Skin epidermis (tissue), 12 donors: Measurements from ENCODE around the gene MAGEA9B.
A peak's percentile ranks its signal among the peaks of the same experiment; 100 is the strongest.
"Not testable (repeated sequence)": the region's sequence is repeated elsewhere in the genome, so short reads cannot be mapped to it uniquely, and the experiment has no call there.

ENCODE experiments used
- H3K27ac ChIP-seq, 21 experiments: fragments of 200-600 bp; sonication (generic) in 11 of 21; one replicate each; pipeline ENCODE4 v1.5.0; 2020; ENCODE audit warnings: mild to moderate bottlenecking in 3 of 21, inconsistent platforms in 2 of 21, moderate library complexity in 2 of 21
- H3K4me3 ChIP-seq, 7 experiments: fragments of 200-600 bp; sonication (generic) in 2 of 7; one replicate each; pipeline ENCODE4 v1.5.0; 2020; ENCODE audit warnings: inconsistent platforms in 2 of 7, mild to moderate bottlenecking in 2 of 7, moderate library complexity in 1 of 7

Gene MAGEA9B

GRCh38 chrX:149573456-149573855, 13.8 kb downstream of the MAGEA9B start:
- not testable (repeated sequence) for H3K27ac ChIP-seq, H3K4me3 ChIP-seq

GRCh38 chrX:149572743-149573142, 14.5 kb downstream of the MAGEA9B start:
- Histone ChIP-seq H3K27ac (no peak overlapping the region), H3K4me3 (no peak overlapping the region)

- Histone ChIP-seq H3K4me3 (no peak overlapping the region), H3K27ac (no peak overlapping the region)
These were observed 15.5 kb downstream of the MAGEA9B start for GRCh38 chrX:149571770-149572169.

GRCh38 chrX:149570668-149571067, 16.6 kb downstream of the MAGEA9B start:
- no peak overlapping the region for H3K27ac ChIP-seq

GRCh38 chrX:149569770-149570169, 17.5 kb downstream of the MAGEA9B start:
- Histone ChIP-seq H3K4me3 (no peak overlapping the region), H3K27ac (no peak overlapping the region)

More at GRCh38 chrX:149570668-149571067, 16.6 kb downstream of the MAGEA9B start:
- H3K4me3 ChIP-seq, result no peak overlapping the region

- Histone ChIP-seq H3K27ac (no peak overlapping the region), H3K4me3 (no peak overlapping the region)
These were observed 18.5 kb downstream of the MAGEA9B start for GRCh38 chrX:149568701-149569296.

- H3K4me3 ChIP-seq, result no peak overlapping the region
- no peak overlapping the region for H3K27ac ChIP-seq
These were observed 19.4 kb downstream of the MAGEA9B start for GRCh38 chrX:149567621-149568417.

- H3K27ac ChIP-seq, result no peak overlapping the region
These were observed 23.9 kb downstream of the MAGEA9B start for GRCh38 chrX:149563359-149563758.

GRCh38 chrX:149555251-149555650, 32.0 kb downstream of the MAGEA9B start:
- H3K27ac ChIP-seq, H3K4me3 ChIP-seq: not testable (repeated sequence)

More at GRCh38 chrX:149563359-149563758, 23.9 kb downstream of the MAGEA9B start:
- H3K4me3 ChIP-seq, result no peak overlapping the region

GRCh38 chrX:149551939-149552248, 35.4 kb downstream of the MAGEA9B start:
- H3K27ac ChIP-seq, H3K4me3 ChIP-seq: not testable (repeated sequence)

GRCh38 chrX:149551245-149551938, 35.9 kb downstream of the MAGEA9B start:
- not testable (repeated sequence) for H3K4me3 ChIP-seq, H3K27ac ChIP-seq

GRCh38 chrX:149550454-149550853, 36.8 kb downstream of the MAGEA9B start:
- not testable (repeated sequence) for H3K4me3 ChIP-seq, H3K27ac ChIP-seq

- not testable (repeated sequence) for H3K27ac ChIP-seq, H3K4me3 ChIP-seq
These were observed 37.6 kb downstream of the MAGEA9B start, which contains the start of gene HSFX3 for GRCh38 chrX:149549701-149550100. HSFX3 (minus strand) TSS chrX:149549924; CDS start chrX:149549852, 72 bp downstream.

GRCh38 chrX:149547782-149548181, 39.5 kb downstream of the MAGEA9B start:
- not testable (repeated sequence) for H3K27ac ChIP-seq, H3K4me3 ChIP-seq

GRCh38 chrX:149546962-149547361, 40.3 kb downstream of the MAGEA9B start:
- not testable (repeated sequence) for H3K4me3 ChIP-seq, H3K27ac ChIP-seq

- H3K4me3 ChIP-seq, H3K27ac ChIP-seq: not testable (repeated sequence)
These were observed 41.4 kb downstream of the MAGEA9B start for GRCh38 chrX:149545545-149546543.

- Histone ChIP-seq H3K4me3 (peak overlapping the region; percentile 45 to 71 (median 57)), H3K27ac (peak overlapping the region; percentile 14 to 91 (median 85))
These were observed 45.7 kb downstream of the MAGEA9B start for GRCh38 chrX:149541521-149542047.

GRCh38 chrX:149540621-149541520, 46.4 kb downstream of the MAGEA9B start, which contains the start of gene EOLA1:
EOLA1 (plus strand) TSS chrX:149541012; CDS start chrX:149545631, 4,619 bp downstream.
- H3K4me3 ChIP-seq, result peak within 1 kb of the TSS; percentile 45 to 71 (median 57)
- H3K27ac ChIP-seq, result peak within 1 kb of the TSS; percentile 48 to 91 (median 85)
